Activated T-cell treated with anti-CD3 and anti-CD28 coated beads for 24 hours (primary cell): ENCODE measurements around the gene CENPQ.

Experiments
- DNase-seq: peaks from one replicate; pipeline ENCODE4 v3.0.0-alpha.2; 2020; ENCODE audit warnings: low read depth

The CENPQ gene

GRCh38 chr6:49506569-49507111 lies 43.5 kb downstream of the CENPQ start:
- DNase-seq = no peak

- DNase-seq = no peak
These were observed 46.2 kb downstream of the CENPQ start for GRCh38 chr6:49509342-49509741.

- DNase-seq = no peak
These were observed 50.2 kb downstream of the CENPQ start for GRCh38 chr6:49513153-49513989.

- no peak for DNase-seq
These were observed 51.7 kb downstream of the CENPQ start for GRCh38 chr6:49514571-49515484.

GRCh38 chr6:49515485-49516146 lies 52.4 kb downstream of the CENPQ start:
- DNase-seq = no peak

- DNase-seq = no peak
These were observed 53.0 kb downstream of the CENPQ start for GRCh38 chr6:49516147-49516505.

GRCh38 chr6:49517919-49518318 lies 54.7 kb downstream of the CENPQ start:
- no peak for DNase-seq

- DNase-seq = no peak
These were observed 56.5 kb downstream of the CENPQ start for GRCh38 chr6:49519660-49520059.

GRCh38 chr6:49522710-49523593 lies 59.8 kb downstream of the CENPQ start:
- DNase-seq = no peak

- no peak for DNase-seq
These were observed 60.7 kb downstream of the CENPQ start for GRCh38 chr6:49523901-49524300.

- no peak for DNase-seq
These were observed 61.4 kb downstream of the CENPQ start for GRCh38 chr6:49524541-49524940.

GRCh38 chr6:49526598-49526997 lies 63.4 kb downstream of the CENPQ start:
- no peak for DNase-seq

- DNase-seq = no peak
These were observed 64.2 kb downstream of the CENPQ start for GRCh38 chr6:49527320-49527719.

GRCh38 chr6:49528571-49528970 lies 65.4 kb downstream of the CENPQ start:
- DNase-seq = no peak

- no peak for DNase-seq
These were observed 67.1 kb downstream of the CENPQ start for GRCh38 chr6:49530141-49530776.

- no peak for DNase-seq
These were observed 68.8 kb downstream of the CENPQ start for GRCh38 chr6:49531774-49532569.

GRCh38 chr6:49535795-49536194 lies 72.6 kb downstream of the CENPQ start:
- no peak for DNase-seq

GRCh38 chr6:49539102-49539501 lies 75.9 kb downstream of the CENPQ start:
- no peak for DNase-seq

- DNase-seq = no peak
These were observed 77.4 kb downstream of the CENPQ start for GRCh38 chr6:49540614-49541013.

- no peak for DNase-seq
These were observed 78.1 kb downstream of the CENPQ start for GRCh38 chr6:49541210-49541724.
